Astrocyte (in vitro differentiated cells and primary cell): ENCODE results near the gene IPO13.

Experiments used
- EZH2 ChIP-seq: IDR thresholded peaks from 2 replicates; pipeline ENCODE4 v1.6.1; 2012; ENCODE audit warnings: mild to moderate bottlenecking, low read length, inconsistent platforms; ENCODE audit not compliant: insufficient read depth
- TF ChIP-seq, protein P1 (sequence below): IDR thresholded peaks from 2 replicates; pipeline ENCODE4 v1.5.1; 2011; ENCODE audit warnings: low read depth, mild to moderate bottlenecking, inconsistent platforms, low read length, moderate library complexity; ENCODE audit not compliant: insufficient read depth

GRCh38 chr1:43910343-43910742, 36.4 kb upstream of the IPO13 start:
- TF ChIP-seq, protein P1, sequence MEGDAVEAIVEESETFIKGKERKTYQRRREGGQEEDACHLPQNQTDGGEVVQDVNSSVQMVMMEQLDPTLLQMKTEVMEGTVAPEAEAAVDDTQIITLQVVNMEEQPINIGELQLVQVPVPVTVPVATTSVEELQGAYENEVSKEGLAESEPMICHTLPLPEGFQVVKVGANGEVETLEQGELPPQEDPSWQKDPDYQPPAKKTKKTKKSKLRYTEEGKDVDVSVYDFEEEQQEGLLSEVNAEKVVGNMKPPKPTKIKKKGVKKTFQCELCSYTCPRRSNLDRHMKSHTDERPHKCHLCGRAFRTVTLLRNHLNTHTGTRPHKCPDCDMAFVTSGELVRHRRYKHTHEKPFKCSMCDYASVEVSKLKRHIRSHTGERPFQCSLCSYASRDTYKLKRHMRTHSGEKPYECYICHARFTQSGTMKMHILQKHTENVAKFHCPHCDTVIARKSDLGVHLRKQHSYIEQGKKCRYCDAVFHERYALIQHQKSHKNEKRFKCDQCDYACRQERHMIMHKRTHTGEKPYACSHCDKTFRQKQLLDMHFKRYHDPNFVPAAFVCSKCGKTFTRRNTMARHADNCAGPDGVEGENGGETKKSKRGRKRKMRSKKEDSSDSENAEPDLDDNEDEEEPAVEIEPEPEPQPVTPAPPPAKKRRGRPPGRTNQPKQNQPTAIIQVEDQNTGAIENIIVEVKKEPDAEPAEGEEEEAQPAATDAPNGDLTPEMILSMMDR = no peak
- TF ChIP-seq EZH2 = no peak
